Measurements from ENCODE around the gene FAM78B. TPM values are rescaled to one million over a fixed set of nuclear protein-coding genes. Genes with fewer than 3 reads are reported as not detected.

FAM78B gene
- total RNA-seq, 1 experiment from 2014 or later = 0.11 TPM

- Histone ChIP-seq H3K27me3 (replicated peaks) (no peaks in the 10 kb centered on the region), H3K27ac (no peak overlapping the region), H3K4me1 (replicated peaks) (no peaks in the 10 kb centered on the region), H3K9me3 (replicated peaks) (no peaks in the 10 kb centered on the region), H3K4me3 (no peak overlapping the region), H3K36me3 (no peaks in the 10 kb centered on the region)
- DNase-seq (ENCODE audit: low read depth in 1 of 2, low spot score in 2 of 2) = no peak
These were observed 78.8 kb downstream of the FAM78B start for GRCh38 chr1:166087734-166088571.

- H3K27ac ChIP-seq = no peak overlapping the region
- no peaks in the 10 kb centered on the region for H3K9me3 ChIP-seq (replicated peaks)
- H3K36me3 ChIP-seq = no peaks in the 10 kb centered on the region
- no peak overlapping the region for H3K4me3 ChIP-seq
- no peaks in the 10 kb centered on the region for H3K27me3 ChIP-seq (replicated peaks)
- DNase-seq (ENCODE audit: low read depth in 1 of 2, low spot score in 2 of 2) = no peak
- H3K4me1 ChIP-seq (replicated peaks) = no peaks in the 10 kb centered on the region
These were observed 80.5 kb downstream of the FAM78B start for GRCh38 chr1:166086113-166086883.

- H3K4me3 ChIP-seq = no peak overlapping the region
- H3K36me3 ChIP-seq = no peaks in the 10 kb centered on the region
- H3K4me1 ChIP-seq (replicated peaks) = no peaks in the 10 kb centered on the region
- no peak for DNase-seq (ENCODE audit: low read depth in 1 of 2, low spot score in 2 of 2)
- no peaks in the 10 kb centered on the region for H3K9me3 ChIP-seq (replicated peaks)
- H3K27ac ChIP-seq = no peak overlapping the region
- H3K27me3 ChIP-seq (replicated peaks) = no peaks in the 10 kb centered on the region
These were observed 82.2 kb downstream of the FAM78B start for GRCh38 chr1:166084613-166085012.

GRCh38 chr1:166083887-166084286, 82.9 kb downstream of the FAM78B start:
- DNase-seq (ENCODE audit: low read depth in 1 of 2, low spot score in 2 of 2) = no peak
- Histone ChIP-seq H3K4me3 (no peak overlapping the region), H3K4me1 (replicated peaks) (no peaks in the 10 kb centered on the region)

DNA sequence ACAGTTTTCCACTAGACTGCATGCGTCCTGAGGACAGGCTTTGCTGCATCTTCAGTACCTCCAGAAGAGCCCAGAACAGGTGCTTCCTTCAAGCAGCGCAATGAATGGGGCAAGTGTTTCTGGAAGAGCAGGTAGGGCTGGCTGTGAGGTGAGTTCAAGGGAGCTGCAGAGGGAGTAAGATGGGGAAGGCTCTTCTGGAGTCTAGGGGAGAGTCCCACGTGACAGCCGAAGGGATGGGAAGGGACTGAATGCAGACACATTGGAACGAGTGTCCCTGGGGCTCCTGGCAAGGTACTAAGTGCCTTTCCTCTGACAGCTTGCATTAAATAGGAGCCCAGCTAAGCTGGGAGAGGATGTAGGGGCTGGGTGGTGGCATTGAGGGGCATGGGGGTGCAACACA, 84.2 kb downstream of the FAM78B start:
- H3K4me1 ChIP-seq (replicated peaks) = no peaks in the 10 kb centered on the region
- H3K36me3 ChIP-seq = no peaks in the 10 kb centered on the region
- no peak overlapping the region for H3K27ac ChIP-seq
- H3K9me3 ChIP-seq (replicated peaks) = no peaks in the 10 kb centered on the region
- DNase-seq (ENCODE audit: low read depth in 1 of 2, low spot score in 2 of 2) = no peak
- H3K27me3 ChIP-seq (replicated peaks) = no peaks in the 10 kb centered on the region
- H3K4me3 ChIP-seq = no peak overlapping the region

More at GRCh38 chr1:166083887-166084286, 82.9 kb downstream of the FAM78B start:
- H3K36me3 ChIP-seq = no peaks in the 10 kb centered on the region
- H3K27ac ChIP-seq = no peak overlapping the region
- no peaks in the 10 kb centered on the region for H3K27me3 ChIP-seq (replicated peaks)
- no peaks in the 10 kb centered on the region for H3K9me3 ChIP-seq (replicated peaks)

GRCh38 chr1:166080967-166081870, 85.6 kb downstream of the FAM78B start:
- Histone ChIP-seq H3K27ac (no peak overlapping the region), H3K36me3 (no peaks in the 10 kb centered on the region), H3K9me3 (replicated peaks) (no peaks in the 10 kb centered on the region), H3K4me3 (no peak overlapping the region), H3K4me1 (replicated peaks) (no peaks in the 10 kb centered on the region), H3K27me3 (replicated peaks) (no peaks in the 10 kb centered on the region)
- no peak for DNase-seq (ENCODE audit: low read depth in 1 of 2, low spot score in 2 of 2)

- Histone ChIP-seq H3K4me3 (no peak overlapping the region), H3K36me3 (no peaks in the 10 kb centered on the region), H3K27ac (no peak overlapping the region), H3K9me3 (replicated peaks) (no peaks in the 10 kb centered on the region), H3K4me1 (replicated peaks) (no peaks in the 10 kb centered on the region), H3K27me3 (replicated peaks) (no peaks in the 10 kb centered on the region)
- DNase-seq (ENCODE audit: low read depth in 1 of 2, low spot score in 2 of 2) = no peak
These were observed 86.4 kb downstream of the FAM78B start for GRCh38 chr1:166080277-166080966.

DNA sequence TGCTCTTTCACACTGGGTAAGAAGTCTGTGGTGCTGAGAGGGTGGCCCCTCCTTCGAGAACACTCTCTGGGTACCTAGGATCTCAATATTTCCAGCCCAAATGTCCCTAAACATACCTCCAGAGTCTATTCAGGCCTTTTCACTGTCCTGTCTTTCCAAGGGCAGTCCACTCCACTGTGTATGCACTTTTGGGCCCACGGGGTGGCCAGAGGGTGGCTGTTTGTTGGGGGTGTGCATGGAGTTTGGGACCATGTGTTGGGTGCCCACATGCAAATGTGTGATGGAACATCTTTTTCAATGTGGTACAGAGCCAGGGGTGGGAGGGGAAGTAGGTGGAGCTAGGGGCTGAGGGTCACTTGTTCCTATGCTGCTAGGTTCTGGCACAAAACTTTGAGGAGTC, 87.5 kb downstream of the FAM78B start:
- no peak for DNase-seq (ENCODE audit: low read depth in 1 of 2, low spot score in 2 of 2)
- H3K27me3 ChIP-seq (replicated peaks) = no peaks in the 10 kb centered on the region
- H3K9me3 ChIP-seq (replicated peaks) = no peaks in the 10 kb centered on the region
- H3K4me3 ChIP-seq = no peak overlapping the region
- no peaks in the 10 kb centered on the region for H3K36me3 ChIP-seq
- H3K4me1 ChIP-seq (replicated peaks) = no peaks in the 10 kb centered on the region
- no peak overlapping the region for H3K27ac ChIP-seq

- H3K27me3 ChIP-seq (replicated peaks) = no peaks in the 10 kb centered on the region
- no peaks in the 10 kb centered on the region for H3K9me3 ChIP-seq (replicated peaks)
- H3K27ac ChIP-seq = no peak overlapping the region
- DNase-seq (ENCODE audit: low read depth in 1 of 2, low spot score in 2 of 2) = no peak
- H3K4me1 ChIP-seq (replicated peaks) = no peaks in the 10 kb centered on the region
- H3K4me3 ChIP-seq = no peak overlapping the region
- H3K36me3 ChIP-seq = no peaks in the 10 kb centered on the region
These were observed 93.3 kb downstream of the FAM78B start for GRCh38 chr1:166073489-166073888.

DNA sequence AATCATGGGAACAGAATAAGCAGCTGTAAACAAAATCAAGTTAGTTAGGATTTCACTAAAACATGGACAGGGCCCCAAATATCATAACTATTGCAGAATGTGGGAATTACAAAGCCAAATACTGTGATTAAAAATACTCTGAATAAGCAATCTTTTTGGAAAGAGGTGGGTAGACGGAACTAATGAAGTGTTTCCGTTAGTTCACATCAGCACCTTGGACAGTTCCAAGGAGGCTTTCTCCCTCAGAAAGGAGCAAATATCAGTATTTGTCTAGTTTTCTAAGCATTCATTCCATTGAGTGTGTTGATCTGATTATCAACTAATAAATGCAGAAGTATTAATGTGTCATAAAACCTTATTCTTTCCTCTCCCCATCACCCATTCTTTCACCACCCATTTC, 97.4 kb downstream of the FAM78B start:
- H3K4me1 ChIP-seq (replicated peaks) = no peaks in the 10 kb centered on the region
- no peak overlapping the region for H3K4me3 ChIP-seq
- DNase-seq (ENCODE audit: low read depth in 1 of 2, low spot score in 2 of 2) = no peak
- H3K36me3 ChIP-seq = no peaks in the 10 kb centered on the region
- H3K27me3 ChIP-seq (replicated peaks) = no peaks in the 10 kb centered on the region
- H3K9me3 ChIP-seq (replicated peaks) = no peaks in the 10 kb centered on the region
- H3K27ac ChIP-seq = no peak overlapping the region

DNA sequence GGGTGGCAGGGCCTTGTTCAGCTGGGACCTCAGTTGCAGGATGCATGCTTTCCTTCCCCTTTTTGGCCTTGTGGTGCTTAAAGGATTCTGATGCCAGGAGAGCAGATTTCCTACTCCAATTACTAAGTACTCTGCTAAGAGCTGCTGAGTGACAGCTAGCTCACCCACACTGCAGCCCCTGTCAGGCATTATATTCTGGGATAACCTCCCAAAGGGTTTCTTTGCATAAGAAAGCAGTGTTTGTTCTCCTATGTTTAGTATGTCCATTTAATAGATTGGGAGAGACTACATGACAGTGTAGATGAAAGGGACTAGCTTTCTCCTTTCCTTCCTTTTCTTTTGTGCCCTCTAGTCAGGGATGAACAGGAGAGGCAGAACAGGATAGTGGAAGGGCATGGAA, 100.7 kb downstream of the FAM78B start:
- Histone ChIP-seq H3K27me3 (replicated peaks) (no peaks in the 10 kb centered on the region), H3K4me3 (no peak overlapping the region), H3K4me1 (replicated peaks) (no peaks in the 10 kb centered on the region), H3K9me3 (replicated peaks) (no peaks in the 10 kb centered on the region), H3K36me3 (no peaks in the 10 kb centered on the region), H3K27ac (no peak overlapping the region)
- DNase-seq (ENCODE audit: low read depth in 1 of 2, low spot score in 2 of 2) = no peak

- DNase-seq (ENCODE audit: low read depth in 1 of 2, low spot score in 2 of 2) = no peak
- Histone ChIP-seq H3K36me3 (no peaks in the 10 kb centered on the region), H3K27me3 (replicated peaks) (no peaks in the 10 kb centered on the region), H3K9me3 (replicated peaks) (no peaks in the 10 kb centered on the region), H3K27ac (no peak overlapping the region), H3K4me3 (no peak overlapping the region), H3K4me1 (replicated peaks) (no peaks in the 10 kb centered on the region)
These were observed 101.8 kb downstream of the FAM78B start for GRCh38 chr1:166064951-166065350.

- H3K4me1 ChIP-seq (replicated peaks) = no peaks in the 10 kb centered on the region
- no peaks in the 10 kb centered on the region for H3K27me3 ChIP-seq (replicated peaks)
- H3K36me3 ChIP-seq = no peaks in the 10 kb centered on the region
- no peak for DNase-seq (ENCODE audit: low read depth in 1 of 2, low spot score in 2 of 2)
- H3K4me3 ChIP-seq = no peak overlapping the region
- H3K27ac ChIP-seq = no peak overlapping the region
- H3K9me3 ChIP-seq (replicated peaks) = no peaks in the 10 kb centered on the region
These were observed 102.4 kb downstream of the FAM78B start for GRCh38 chr1:166064313-166064926.
